H1 (cell line): ENCODE measurements around the gene SLC16A2. TPM values are rescaled to one million over a fixed set of nuclear protein-coding genes. Genes with fewer than 3 reads are reported as not detected.

Experiments
- CTCF ChIA-PET: fragments of 300-600 bp; sonication (Branson Sonifier 250); formaldehyde crosslinking; loops from one replicate; lab custom pipeline; 2021; ENCODE audit not compliant: partially characterized antibody; lab: Charles Lee
- POLR2A ChIA-PET: fragments of 300-600 bp; sonication (Branson Sonifier 250); formaldehyde crosslinking; loops from one replicate; lab custom pipeline; 2021; ENCODE audit warnings: inconsistent platforms; ENCODE audit not compliant: partially characterized antibody; lab: Charles Lee
- DNase-seq, 2 experiments: peaks; one replicate each; pipeline versions ENCODE4 v3.0.0 to v3.0.0-alpha.2; 2010 to 2022; ENCODE audit warnings: low spot score in 2 of 2, low read depth in 1 of 2, mixed read lengths in 1 of 2
- FAIRE-seq: peaks from 2 replicates; lab custom pipeline; 2011; peaks lifted over from hg19 to GRCh38; lab: Jason Lieb, UNC
- H2AFZ ChIP-seq: 2 replicates; pipeline ENCODE4 v1.8.1; 2012; ENCODE audit warnings: low read length, inconsistent platforms
- H2AK5ac ChIP-seq: 2 replicates; pipeline ENCODE4 v1.6.1; 2013; ENCODE audit warnings: low read depth, low read length
- H2BK120ac ChIP-seq: replicated peaks from 2 replicates; pipeline ENCODE3; 2013; ENCODE audit warnings: low read depth, low read length, inconsistent platforms
- H2BK12ac ChIP-seq: 2 replicates; pipeline ENCODE4 v1.6.1; 2013; ENCODE audit warnings: low read depth, low read length
- H2BK15ac ChIP-seq: 2 replicates; pipeline ENCODE4 v1.6.1; 2013; ENCODE audit warnings: low read length
- H2BK20ac ChIP-seq: 2 replicates; pipeline ENCODE4 v1.6.1; 2013; ENCODE audit warnings: low read length
- H2BK5ac ChIP-seq: 2 replicates; pipeline ENCODE4 v1.6.1; 2013; ENCODE audit warnings: low read depth, low read length
- H3K14ac ChIP-seq: 2 replicates; pipeline ENCODE4 v1.6.1; 2013; ENCODE audit warnings: inconsistent platforms; ENCODE audit not compliant: insufficient read length
- H3K18ac ChIP-seq: 2 replicates; pipeline ENCODE4 v1.6.1; 2013; ENCODE audit warnings: low read length; ENCODE audit errors: extremely low read depth
- H3K23ac ChIP-seq: 2 replicates; pipeline ENCODE4 v1.6.1; 2013; ENCODE audit warnings: inconsistent platforms; ENCODE audit not compliant: insufficient read length
- H3K23me2 ChIP-seq: 2 replicates; pipeline ENCODE4 v1.6.1; 2013; ENCODE audit warnings: low read depth, low read length
- H3K27ac ChIP-seq: 2 replicates; pipeline ENCODE4 v1.6.1; 2011; ENCODE audit warnings: low read depth, low read length, inconsistent platforms
- H3K27me3 ChIP-seq, 4 experiments: replicated peaks in 1 of 4; 1 replicate in 1 of 4; 2 replicates in 3 of 4; pipeline versions ENCODE4 v1.6.1 to v1.8.1; 2011 to 2013; ENCODE audit warnings: low read length in 3 of 4, mild to moderate bottlenecking in 3 of 4, inconsistent platforms in 2 of 4, mixed read lengths in 2 of 4, moderate library complexity in 1 of 4; ENCODE audit not compliant: control insufficient read depth in 3 of 4, insufficient read depth in 3 of 4; ENCODE audit errors: extremely low read depth in 1 of 4
- H3K36me3 ChIP-seq, 4 experiments: 2 replicates each; pipeline versions ENCODE4 v1.6.1 to v1.8.1; 2011 to 2013; ENCODE audit warnings: mild to moderate bottlenecking in 4 of 4, low read length in 3 of 4, moderate library complexity in 2 of 4, control low read depth in 1 of 4, inconsistent platforms in 1 of 4; ENCODE audit not compliant: insufficient read depth in 4 of 4, control insufficient read depth in 2 of 4
- H3K4ac ChIP-seq: replicated peaks from 2 replicates; pipeline ENCODE3; 2013; ENCODE audit warnings: low read length, low read depth, mixed read lengths, inconsistent platforms; ENCODE audit not compliant: insufficient read length
- H3K4me1 ChIP-seq, 4 experiments: replicated peaks in 1 of 4; 1 replicate in 1 of 4; 2 replicates in 3 of 4; pipeline versions ENCODE4 v1.6.1 to v1.8.1; 2011 to 2013; ENCODE audit warnings: low read length in 3 of 4, inconsistent platforms in 2 of 4, mixed read lengths in 1 of 4; ENCODE audit not compliant: insufficient read depth in 4 of 4, control insufficient read depth in 3 of 4
- H3K4me2 ChIP-seq, 2 experiments: 2 replicates each; pipeline versions ENCODE4 v1.6.1 to v1.8.1; 2011 to 2013; ENCODE audit warnings: low read depth in 2 of 2, low read length in 2 of 2, control low read depth in 1 of 2, inconsistent platforms in 1 of 2, mild to moderate bottlenecking in 1 of 2; ENCODE audit not compliant: insufficient read depth in 1 of 2
- H3K4me3 ChIP-seq, 4 experiments: fragments of 200-600, 300-600 bp in 1 of 4; sonication (generic), shearing (Covaris generic), sonication (Bioruptor Twin) in 1 of 4; 2 replicates each; pipeline versions ENCODE4 v1.5.1 to v1.8.1; 2011 to 2016; ENCODE audit warnings: low read length in 4 of 4, low read depth in 3 of 4, control low read depth in 2 of 4, inconsistent platforms in 2 of 4, mild to moderate bottlenecking in 2 of 4, mixed read lengths in 1 of 4, moderate library complexity in 1 of 4; ENCODE audit not compliant: insufficient read depth in 2 of 4; ENCODE audit errors: extremely low read depth in 1 of 4
- H3K56ac ChIP-seq: replicated peaks from 2 replicates; pipeline ENCODE3; 2013; ENCODE audit warnings: low read depth, mild to moderate bottlenecking, mixed read lengths, low read length, inconsistent platforms; ENCODE audit not compliant: insufficient read length
- H3K79me1 ChIP-seq: 2 replicates; pipeline ENCODE4 v1.6.1; 2013; ENCODE audit warnings: low read depth, low read length, control low read depth
- H3K79me2 ChIP-seq, 2 experiments: 2 replicates each; pipeline versions ENCODE4 v1.6.1 to v1.8.1; 2012 to 2013; ENCODE audit warnings: low read length in 2 of 2, mild to moderate bottlenecking in 2 of 2, inconsistent platforms in 1 of 2; ENCODE audit not compliant: insufficient read depth in 2 of 2, control insufficient read depth in 1 of 2
- H3K9ac ChIP-seq, 4 experiments: replicated peaks in 1 of 4; 1 replicate in 1 of 4; 2 replicates in 3 of 4; pipeline versions ENCODE4 v1.6.1 to v1.8.1; 2011 to 2013; ENCODE audit warnings: low read depth in 3 of 4, low read length in 3 of 4, control low read depth in 2 of 4, mild to moderate bottlenecking in 2 of 4, moderate library complexity in 2 of 4, inconsistent platforms in 1 of 4; ENCODE audit errors: extremely low read depth in 1 of 4
- H3K9me3 ChIP-seq, 2 experiments: 2 replicates each; pipeline versions ENCODE4 v1.6.1 to v1.8.1; 2012 to 2013; ENCODE audit warnings: mild to moderate bottlenecking in 2 of 2, moderate library complexity in 2 of 2, control low read depth in 1 of 2, inconsistent platforms in 1 of 2, low read depth in 1 of 2, low read length in 1 of 2, mixed read lengths in 1 of 2; ENCODE audit not compliant: insufficient read depth in 2 of 2
- H4K20me1 ChIP-seq, 2 experiments: replicated peaks in 1 of 2; 2 replicates each; pipeline versions ENCODE3 to v1.8.1; 2011 to 2013; ENCODE audit warnings: inconsistent platforms in 2 of 2, low read length in 2 of 2, mild to moderate bottlenecking in 1 of 2; ENCODE audit not compliant: insufficient read depth in 2 of 2, control insufficient read depth in 1 of 2
- H4K5ac ChIP-seq: 2 replicates; pipeline ENCODE4 v1.6.1; 2013; ENCODE audit warnings: low read length, low read depth, mixed read lengths, inconsistent platforms; ENCODE audit not compliant: insufficient read length
- H4K8ac ChIP-seq: 2 replicates; pipeline ENCODE4 v1.8.0; 2013; ENCODE audit warnings: mild to moderate bottlenecking, moderate library complexity, low read length, inconsistent platforms; ENCODE audit not compliant: insufficient read depth; ENCODE audit errors: extremely low read depth
- H4K91ac ChIP-seq: replicated peaks from 2 replicates; pipeline ENCODE3; 2013; ENCODE audit warnings: low read length, mixed read lengths, inconsistent platforms; ENCODE audit not compliant: insufficient read length
- CHD1 ChIP-seq: IDR thresholded peaks from 2 replicates; pipeline ENCODE4 v1.6.1; 2012; ENCODE audit warnings: low read depth, low read length, improper control_type of control experiment
- CREB1 ChIP-seq: IDR thresholded peaks from 2 replicates; pipeline ENCODE4 v1.6.1; 2012; ENCODE audit warnings: inconsistent platforms
- HDAC2 ChIP-seq, 2 experiments: fragments of 300-600 bp in 1 of 2; sonication (generic) in 1 of 2; IDR thresholded peaks; 2 replicates each; pipeline ENCODE4 v1.6.1; 2011 to 2012; ENCODE audit warnings: low read depth in 2 of 2, low read length in 2 of 2, mild to moderate bottlenecking in 2 of 2, moderate library complexity in 2 of 2, borderline replicate concordance in 1 of 2, inconsistent platforms in 1 of 2
- MAX ChIP-seq: IDR thresholded peaks from 2 replicates; pipeline ENCODE4 v1.6.1; 2012; ENCODE audit warnings: inconsistent platforms
- PHF8 ChIP-seq: fragments of 200-600 bp; sonication (generic); conservative IDR thresholded peaks from 2 replicates; pipeline ENCODE4 v1.7.1; 2012; ENCODE audit warnings: low read depth, mild to moderate bottlenecking, inconsistent platforms, low read length, moderate library complexity
- POLR2AphosphoS5 ChIP-seq: IDR thresholded peaks from 2 replicates; pipeline ENCODE4 v1.6.1; 2011; ENCODE audit warnings: low read depth, low read length
- RBBP5 ChIP-seq: IDR thresholded peaks from 2 replicates; pipeline ENCODE4 v1.7.1; 2012; ENCODE audit warnings: low read depth, mild to moderate bottlenecking, inconsistent platforms, low read length, moderate library complexity, borderline replicate concordance
- RXRA ChIP-seq: IDR thresholded peaks from 2 replicates; pipeline ENCODE4 v1.6.1; 2011; ENCODE audit warnings: low read depth, mild to moderate bottlenecking, low read length, moderate library complexity; ENCODE audit not compliant: insufficient read depth
- SIN3A ChIP-seq, 2 experiments: IDR thresholded peaks in 1 of 2; conservative IDR thresholded peaks in 1 of 2; 2 replicates each; pipeline ENCODE4 v1.6.1; 2011 to 2012; ENCODE audit warnings: low read length in 2 of 2, improper control_type of control experiment in 1 of 2, low read depth in 1 of 2, mild to moderate bottlenecking in 1 of 2
- SIRT6 ChIP-seq: IDR thresholded peaks from one replicate; pipeline ENCODE4 v1.7.1; 2012; ENCODE audit warnings: low read length, inconsistent platforms
- TAF1 ChIP-seq: IDR thresholded peaks from 2 replicates; pipeline ENCODE4 v1.6.1; 2011; ENCODE audit warnings: mild to moderate bottlenecking, low read depth, low read length
- TBP ChIP-seq: IDR thresholded peaks from 2 replicates; pipeline ENCODE4 v1.6.1; 2011; ENCODE audit warnings: low read depth, low read length, improper control_type of control experiment
- TEAD4 ChIP-seq: IDR thresholded peaks from 2 replicates; pipeline ENCODE4 v1.6.1; 2012; ENCODE audit warnings: low read depth, low read length, inconsistent platforms, mixed read lengths
- USF2 ChIP-seq: IDR thresholded peaks from 2 replicates; pipeline ENCODE4 v1.6.1; 2011; ENCODE audit warnings: low read length, improper control_type of control experiment
- WGBS, 2 experiments: shearing (Covaris generic) in 1 of 2; methylation state at CpG; one replicate each; pipeline versions ENCODE4 v1.1.6 to v1.1.7; 2013 to 2015; ENCODE audit warnings: low lambda C conversion rate in 2 of 2, mixed read lengths in 2 of 2, inconsistent platforms in 1 of 2, low coverage in 1 of 2, missing lambda C conversion rate in 1 of 2; ENCODE audit not compliant: insufficient replicate concordance in 2 of 2, insufficient coverage in 1 of 2, insufficient read length in 1 of 2; ENCODE audit errors: extremely low coverage in 1 of 2, missing lambda C conversion rate in 1 of 2; 5-methylcytosine and 5-hydroxymethylcytosine counted together
- polyA plus RNA-seq, 7 experiments: library from polyadenylated mRNA; depleted of rRNA in 3 of 7; stranded (reverse) in 5 of 7; unstranded in 2 of 7; fragments of >200 nt in 5 of 7; fragments of 200-250 nt in 2 of 7; gene quantifications; 1 replicate in 5 of 7; 2 replicates in 1 of 7; 4 replicates in 1 of 7; pipeline versions ENCODE4 v1.2.1 to v1.2.3, GENCODE V29; 2011 to 2013; ENCODE audit warnings: missing spikeins in 2 of 7, mixed read lengths in 2 of 7
- total RNA-seq: library from RNA; stranded (reverse); fragmentation: NEBNext Ultra II Directional; extraction: Animal tissue kit (Norgen Biotek cat#: 25700); gene quantifications from 2 replicates; pipeline ENCODE4 v1.2.1, GENCODE V29; 2021

SLC16A2 gene
- total and polyA plus RNA-seq, 2 of the 8 experiments (the other 6 are each of a cell fraction or from before 2014, with no cell fraction given) = 24.4 to 32.2 TPM

GRCh38 chrX:74519870-74520269 is 98.6 kb downstream of the SLC16A2 start:
- Histone ChIP-seq H3K27ac (no peak overlapping the region), H4K5ac (no peak overlapping the region), H3K14ac (no peak overlapping the region), H3K9me3 (no peaks in the 10 kb centered on the region), H2BK20ac (no peak overlapping the region), H3K23me2 (no peaks in the 10 kb centered on the region), H3K4me3 (no peak overlapping the region), H3K79me1 (no peaks in the 10 kb centered on the region), H4K91ac (no peak overlapping the region), H3K79me2 (no peaks in the 10 kb centered on the region), H3K27me3 (no peaks in the 10 kb centered on the region), H3K18ac (no peak overlapping the region), H2BK120ac (no peak overlapping the region), H3K36me3 (no peaks in the 10 kb centered on the region), H2AK5ac (no peak overlapping the region), H3K23ac (no peak overlapping the region), H3K4me2 (no peak overlapping the region), H3K9ac (no peak overlapping the region), H3K56ac (no peak overlapping the region), H2AFZ (no peak overlapping the region), H3K4me1 (no peaks in the 10 kb centered on the region), H2BK5ac (no peak overlapping the region), H4K8ac (no peak overlapping the region), H2BK15ac (no peak overlapping the region), H4K20me1 (no peaks in the 10 kb centered on the region), H2BK12ac (no peak overlapping the region), H3K4ac (no peak overlapping the region)
- FAIRE-seq (no peak), DNase-seq (no peak)
- POLR2A ChIA-PET = no interaction called here
- 80 to 100% methylated on average over 1 to 2 of the region's 2 CpGs for WGBS, 2 experiments
- CTCF ChIA-PET = interaction anchor here (0.8 to 1.7 kb wide), 3 partner anchors 11 to 21 kb away, joined by 3 to 9 read pairs (median 4); no protein-coding TSS in a partner anchor
- no peak for TF ChIP-seq SIN3A (conservative IDR thresholded peaks at IDR 0.05 in 1 of 2, IDR thresholded peaks at IDR 0.05 in 1 of 2; ENCODE audit: low read depth in 1 of 2, low read length in 2 of 2)
- TF ChIP-seq TEAD4 = no peak
- TF ChIP-seq PHF8 = no peak
- TF ChIP-seq CREB1 = no peak
- TF ChIP-seq CHD1 = no peak
- TF ChIP-seq USF2 = no peak
- no peak for TF ChIP-seq RBBP5
- TF ChIP-seq HDAC2 (IDR thresholded peaks at IDR 0.05; ENCODE audit: borderline replicate concordance in 1 of 2, low read depth in 2 of 2, low read length in 2 of 2) = no peak
- TF ChIP-seq TBP = no peak
- TF ChIP-seq TAF1 = no peak
- no peak for TF ChIP-seq SIRT6
- no peak for TF ChIP-seq MAX
- TF ChIP-seq POLR2AphosphoS5 = no peak
- no peak for TF ChIP-seq RXRA
